ENCODE results near the gene RAP1GAP2.

Gene RAP1GAP2

DNA sequence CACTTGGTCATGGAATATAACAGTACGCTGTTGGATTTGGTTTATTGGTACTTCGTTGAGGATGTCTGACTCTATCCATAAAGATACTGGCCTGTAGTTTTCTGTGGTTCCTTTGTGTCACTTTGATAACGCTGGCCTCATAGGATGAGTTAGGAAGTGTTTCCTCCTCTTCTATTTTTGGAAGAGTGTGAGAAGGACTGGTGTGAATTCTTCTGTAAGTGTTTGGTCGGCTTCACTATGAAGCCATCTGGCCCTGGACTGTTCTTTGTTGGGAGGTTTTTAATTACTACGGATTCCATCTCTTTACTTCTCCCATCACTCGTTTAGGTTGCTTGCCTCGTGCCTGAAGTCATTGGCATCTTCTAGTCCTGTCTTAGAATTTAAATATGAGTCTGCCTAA, 149.9 kb downstream of the RAP1GAP2 start:
- no peak for DNase-seq (ENCODE audit: low read depth in 2 of 2)

- DNase-seq (ENCODE audit: low read depth in 2 of 2), result no peak
Observed at GRCh38 chr17:2947588-2947950, 151.3 kb downstream of the RAP1GAP2 start.

- no peak for DNase-seq (ENCODE audit: low read depth in 2 of 2)
Observed at GRCh38 chr17:2947996-2948550, 151.8 kb downstream of the RAP1GAP2 start.

- DNase-seq (ENCODE audit: low read depth in 2 of 2), result no peak
Observed at GRCh38 chr17:2948721-2949468, 152.7 kb downstream of the RAP1GAP2 start.

- DNase-seq (ENCODE audit: low read depth in 2 of 2), result no peak
Observed at GRCh38 chr17:2949469-2950044, 153.3 kb downstream of the RAP1GAP2 start.

DNA sequence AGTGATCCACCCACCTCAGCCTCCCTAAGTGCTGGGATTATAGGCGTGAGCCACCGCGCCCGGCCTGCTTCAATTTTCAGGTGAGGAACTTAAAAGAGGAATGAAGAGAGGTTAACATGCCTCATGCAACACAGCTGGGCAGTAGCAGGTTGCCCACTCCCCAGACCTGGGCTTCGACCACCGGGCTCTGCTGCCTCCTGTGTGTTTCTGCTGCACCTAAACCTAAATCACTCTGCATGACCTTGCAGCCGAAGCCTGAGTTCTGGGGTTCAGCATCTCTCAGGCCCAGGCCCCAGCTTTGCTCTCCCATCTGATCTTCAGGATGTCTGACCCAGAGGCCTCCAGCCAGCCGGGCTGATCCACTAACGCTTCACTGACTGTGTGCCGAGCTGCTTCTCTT, 154.6 kb downstream of the RAP1GAP2 start:
- no peak for DNase-seq (ENCODE audit: low read depth in 2 of 2)

GRCh38 chr17:2952174-2952845, 156.1 kb downstream of the RAP1GAP2 start:
- DNase-seq (ENCODE audit: low read depth in 2 of 2), result no peak

DNA sequence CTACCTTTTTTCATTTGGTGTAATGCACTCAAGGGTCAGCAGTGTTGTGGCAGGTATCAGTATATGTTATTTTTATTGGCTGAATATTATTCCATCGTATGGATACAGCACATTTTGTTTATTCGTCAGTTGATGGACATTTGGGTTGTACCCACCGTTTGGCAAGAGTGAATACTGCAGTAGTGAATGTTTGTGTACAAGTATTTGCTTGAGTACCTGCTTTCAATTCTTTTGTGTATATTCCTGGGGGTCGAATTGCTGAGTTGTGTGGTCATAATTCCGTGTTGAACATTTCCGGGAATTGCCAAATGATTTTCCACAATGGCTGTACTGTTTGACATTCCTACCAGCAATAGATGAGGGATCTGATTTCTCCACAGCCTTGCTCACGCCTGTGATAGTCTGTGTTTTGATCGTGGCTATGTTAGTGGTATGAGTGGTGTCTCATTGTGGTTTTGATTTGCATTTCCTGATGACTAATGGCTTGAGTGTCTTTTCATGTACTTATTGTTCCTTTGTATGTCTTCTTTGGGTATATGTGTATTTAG, 158.7 kb downstream of the RAP1GAP2 start:
- no peak for DNase-seq (ENCODE audit: low read depth in 2 of 2)

DNA sequence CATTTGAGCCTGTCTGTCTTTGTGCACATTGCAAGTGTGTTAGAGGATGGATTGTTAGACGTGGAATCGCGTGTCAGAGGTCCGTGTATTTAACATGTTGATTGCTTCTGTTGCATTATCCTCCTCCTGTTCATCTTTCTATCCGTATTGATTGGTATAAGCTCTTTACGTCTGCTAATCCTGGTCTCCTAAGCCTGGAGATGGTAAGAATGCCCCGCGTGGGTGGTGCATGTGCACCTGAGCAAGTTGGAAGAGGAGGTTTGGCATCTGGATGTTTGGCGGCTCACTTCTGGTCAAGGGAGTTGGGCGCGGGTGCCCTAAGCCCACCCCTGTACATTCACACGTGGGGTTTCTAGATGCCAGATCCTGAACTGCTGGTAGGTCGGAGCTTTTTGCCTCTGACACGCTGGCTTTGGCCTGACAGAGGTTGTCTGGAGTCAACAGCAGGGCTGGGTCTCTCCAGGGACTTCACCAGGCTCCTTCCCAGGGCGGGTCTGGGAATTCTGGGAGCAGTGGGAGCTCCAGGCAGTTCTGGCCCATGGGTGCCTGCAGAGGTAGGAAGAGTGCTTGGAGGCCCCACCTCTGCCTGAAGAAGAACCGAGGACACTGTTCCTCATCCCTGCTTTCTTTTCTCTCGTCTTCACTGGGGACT, 159.8 kb downstream of the RAP1GAP2 start:
- no peak for DNase-seq (ENCODE audit: low read depth in 2 of 2)

DNA sequence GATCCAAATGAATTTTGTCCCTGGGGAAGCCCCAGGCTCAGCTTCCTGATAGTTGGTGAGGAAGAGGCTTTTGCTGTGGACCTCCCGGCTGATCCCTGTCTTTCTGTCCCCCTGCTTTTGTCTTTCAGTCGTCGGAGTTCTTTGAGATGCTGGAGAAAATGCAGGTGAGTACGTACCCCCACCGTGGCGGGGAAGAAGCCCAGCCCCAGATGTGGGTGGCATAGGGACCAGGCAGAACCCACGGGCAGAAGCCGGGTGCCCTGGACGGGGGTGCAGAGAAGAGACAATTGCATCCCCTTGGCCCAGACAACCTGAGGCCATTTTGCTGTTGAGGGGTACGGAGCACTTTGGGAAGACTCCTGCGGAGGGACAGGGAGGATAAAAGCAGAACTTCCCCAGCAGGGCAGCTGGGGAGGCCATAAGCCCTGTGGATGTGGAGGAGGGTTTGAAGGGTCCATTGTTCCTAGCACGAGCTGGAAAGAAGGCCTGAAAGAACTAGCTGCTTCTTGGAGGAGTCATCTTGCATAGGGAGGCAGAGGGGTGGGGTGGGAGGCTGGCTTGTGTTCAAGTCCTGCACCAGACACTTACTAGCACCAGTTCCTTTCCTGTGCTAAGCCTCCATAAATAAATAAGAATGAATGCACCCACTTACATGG, 161.5 kb downstream of the RAP1GAP2 start:
- no peak for DNase-seq (ENCODE audit: low read depth in 2 of 2)

DNA sequence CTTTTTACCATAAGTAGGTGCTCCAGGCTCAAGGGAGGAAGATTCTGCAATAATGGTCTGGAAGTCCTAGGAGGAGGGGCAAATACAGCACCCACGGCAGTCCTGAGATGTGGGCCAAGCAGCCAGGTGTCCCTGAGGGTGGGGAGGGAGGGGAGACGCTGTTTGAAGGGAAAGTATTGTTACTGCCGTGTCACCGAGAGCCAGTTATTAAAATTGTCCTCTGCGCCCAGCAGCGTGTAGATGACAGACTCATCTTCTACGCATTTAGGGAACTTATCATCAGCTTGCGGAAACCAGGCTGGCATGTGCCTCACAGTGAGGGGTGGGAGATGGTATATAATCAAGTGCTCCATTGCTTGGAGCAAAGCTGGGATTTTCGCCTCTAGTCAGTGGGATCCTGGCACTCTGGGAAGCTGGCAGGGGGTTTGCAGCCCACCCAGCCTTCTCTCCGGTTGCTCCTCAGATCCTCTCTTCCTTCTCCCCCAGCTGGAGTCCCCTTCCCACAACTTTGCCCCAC, 162.5 kb downstream of the RAP1GAP2 start:
- DNase-seq (ENCODE audit: low read depth in 2 of 2), result no peak

- DNase-seq (ENCODE audit: low read depth in 2 of 2), result no peak
Observed at GRCh38 chr17:2959371-2960130, 163.3 kb downstream of the RAP1GAP2 start.

GRCh38 chr17:2961446-2961845, 165.2 kb downstream of the RAP1GAP2 start:
- DNase-seq (ENCODE audit: low read depth in 2 of 2), result no peak

DNA sequence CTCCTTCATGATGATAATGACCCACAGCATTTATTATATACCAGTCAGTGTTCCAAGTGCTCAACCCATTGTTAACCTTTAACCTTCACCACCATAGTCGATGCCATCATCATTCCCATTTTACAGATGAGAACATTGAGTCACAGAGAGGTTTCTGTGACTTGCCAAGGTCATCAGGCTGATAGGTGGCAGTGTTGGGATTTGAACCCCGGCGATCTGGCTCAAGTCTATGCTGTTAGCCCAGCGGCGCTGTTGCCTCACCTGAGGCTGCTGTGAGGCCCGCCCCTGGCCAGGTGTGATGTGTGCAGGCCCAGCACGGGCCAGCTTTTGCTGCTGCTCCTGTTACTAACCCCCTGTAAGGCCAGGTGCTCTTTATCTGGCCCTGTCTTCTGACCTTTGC, 166.0 kb downstream of the RAP1GAP2 start:
- no peak for DNase-seq (ENCODE audit: low read depth in 2 of 2)

GRCh38 chr17:2962729-2963128, 166.5 kb downstream of the RAP1GAP2 start:
- DNase-seq (ENCODE audit: low read depth in 2 of 2), result no peak

DNA sequence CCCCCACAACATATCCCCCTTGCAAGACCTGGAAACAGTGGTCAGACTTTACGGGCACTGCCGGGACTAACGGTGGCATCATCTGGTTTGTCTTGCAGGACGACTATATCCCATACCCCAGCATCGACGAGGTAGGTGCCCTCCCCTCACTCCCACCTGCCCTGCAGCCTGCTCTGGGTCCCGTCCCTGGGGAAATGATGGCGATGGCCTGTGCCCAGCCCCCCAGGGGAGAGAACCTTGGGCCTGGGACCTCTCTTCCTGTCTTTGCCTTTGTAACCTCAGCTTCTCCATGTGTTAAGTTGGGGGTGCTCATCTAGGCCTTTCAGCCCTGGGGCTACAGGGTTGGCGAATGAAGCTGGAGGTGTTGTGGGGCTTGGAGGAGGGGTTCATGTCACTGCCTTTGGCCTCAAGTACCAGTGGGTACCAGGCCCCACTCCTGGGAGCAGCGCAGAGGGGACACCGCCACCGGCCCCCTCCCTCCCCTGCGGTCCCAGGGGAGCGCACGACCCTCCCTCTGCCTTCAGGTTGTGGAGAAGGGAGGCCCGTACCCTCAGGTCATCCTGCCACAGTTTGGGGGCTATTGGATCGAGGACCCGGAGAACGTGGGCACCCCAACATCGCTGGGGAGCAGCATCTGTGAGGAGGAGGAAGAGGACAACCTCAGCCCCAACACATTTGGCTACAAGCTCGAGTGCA, 167.2 kb downstream of the RAP1GAP2 start:
- DNase-seq (ENCODE audit: low read depth in 2 of 2), result no peak

GRCh38 chr17:2964028-2964356, 167.8 kb downstream of the RAP1GAP2 start:
- no peak for DNase-seq (ENCODE audit: low read depth in 2 of 2)

DNA sequence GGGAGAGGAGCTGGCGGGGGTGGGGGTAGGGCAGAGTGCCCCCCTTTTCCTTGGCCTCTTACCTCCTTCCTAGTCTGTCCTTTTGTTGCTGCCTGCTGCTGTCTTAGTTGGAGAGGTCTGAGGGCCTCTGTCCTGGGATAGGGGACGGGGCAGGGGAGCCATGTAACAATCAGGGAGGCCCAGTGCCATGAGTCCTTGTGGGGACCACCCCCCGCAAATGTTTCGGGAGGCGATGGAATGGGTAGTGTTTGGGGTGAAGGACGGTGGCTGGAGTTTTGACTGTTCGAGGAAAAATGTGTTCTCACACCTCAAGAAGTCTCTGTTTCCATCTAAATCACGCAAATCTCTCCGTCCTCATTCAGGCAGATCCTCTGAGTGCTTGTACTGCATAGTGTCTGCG, 168.1 kb downstream of the RAP1GAP2 start:
- no peak for DNase-seq (ENCODE audit: low read depth in 2 of 2)

- no peak for DNase-seq (ENCODE audit: low read depth in 2 of 2)
Observed at GRCh38 chr17:2964831-2965230, 168.6 kb downstream of the RAP1GAP2 start.

Measured in stimulated activated CD8-positive, alpha-beta memory T cell treated with anti-CD3 and anti-CD28 coated beads, Interleukin-2, amount 100 ng/mL, for 48 hours (primary cell).